H1 (cell line): Measurements from ENCODE around the gene SP7. TPM values are rescaled to one million over a fixed set of nuclear protein-coding genes. Genes with fewer than 3 reads are reported as not detected.

Experiments
- CTCF ChIA-PET: fragments of 300-600 bp; sonication (Branson Sonifier 250); formaldehyde crosslinking; loops from one replicate; lab custom pipeline; 2021; ENCODE audit not compliant: partially characterized antibody; lab: Charles Lee
- POLR2A ChIA-PET: fragments of 300-600 bp; sonication (Branson Sonifier 250); formaldehyde crosslinking; loops from one replicate; lab custom pipeline; 2021; ENCODE audit warnings: inconsistent platforms; ENCODE audit not compliant: partially characterized antibody; lab: Charles Lee
- DNase-seq, 2 experiments: peaks; one replicate each; pipeline versions ENCODE4 v3.0.0 to v3.0.0-alpha.2; 2010 to 2022; ENCODE audit warnings: low spot score in 2 of 2, low read depth in 1 of 2, mixed read lengths in 1 of 2
- FAIRE-seq: peaks from 2 replicates; lab custom pipeline; 2011; peaks lifted over from hg19 to GRCh38; lab: Jason Lieb, UNC
- H2AFZ ChIP-seq: 2 replicates; pipeline ENCODE4 v1.8.1; 2012; ENCODE audit warnings: low read length, inconsistent platforms
- H2AK5ac ChIP-seq: 2 replicates; pipeline ENCODE4 v1.6.1; 2013; ENCODE audit warnings: low read depth, low read length
- H2BK120ac ChIP-seq: replicated peaks from 2 replicates; pipeline ENCODE3; 2013; ENCODE audit warnings: low read depth, low read length, inconsistent platforms
- H2BK12ac ChIP-seq: 2 replicates; pipeline ENCODE4 v1.6.1; 2013; ENCODE audit warnings: low read depth, low read length
- H2BK15ac ChIP-seq: 2 replicates; pipeline ENCODE4 v1.6.1; 2013; ENCODE audit warnings: low read length
- H2BK20ac ChIP-seq: 2 replicates; pipeline ENCODE4 v1.6.1; 2013; ENCODE audit warnings: low read length
- H2BK5ac ChIP-seq: 2 replicates; pipeline ENCODE4 v1.6.1; 2013; ENCODE audit warnings: low read depth, low read length
- H3K14ac ChIP-seq: 2 replicates; pipeline ENCODE4 v1.6.1; 2013; ENCODE audit warnings: inconsistent platforms; ENCODE audit not compliant: insufficient read length
- H3K18ac ChIP-seq: 2 replicates; pipeline ENCODE4 v1.6.1; 2013; ENCODE audit warnings: low read length; ENCODE audit errors: extremely low read depth
- H3K23ac ChIP-seq: 2 replicates; pipeline ENCODE4 v1.6.1; 2013; ENCODE audit warnings: inconsistent platforms; ENCODE audit not compliant: insufficient read length
- H3K23me2 ChIP-seq: 2 replicates; pipeline ENCODE4 v1.6.1; 2013; ENCODE audit warnings: low read depth, low read length
- H3K27ac ChIP-seq: 2 replicates; pipeline ENCODE4 v1.6.1; 2011; ENCODE audit warnings: low read depth, low read length, inconsistent platforms
- H3K27me3 ChIP-seq, 4 experiments: replicated peaks in 1 of 4; 1 replicate in 1 of 4; 2 replicates in 3 of 4; pipeline versions ENCODE4 v1.6.1 to v1.8.1; 2011 to 2013; ENCODE audit warnings: low read length in 3 of 4, mild to moderate bottlenecking in 3 of 4, inconsistent platforms in 2 of 4, mixed read lengths in 2 of 4, moderate library complexity in 1 of 4; ENCODE audit not compliant: control insufficient read depth in 3 of 4, insufficient read depth in 3 of 4; ENCODE audit errors: extremely low read depth in 1 of 4
- H3K36me3 ChIP-seq, 4 experiments: 2 replicates each; pipeline versions ENCODE4 v1.6.1 to v1.8.1; 2011 to 2013; ENCODE audit warnings: mild to moderate bottlenecking in 4 of 4, low read length in 3 of 4, moderate library complexity in 2 of 4, control low read depth in 1 of 4, inconsistent platforms in 1 of 4; ENCODE audit not compliant: insufficient read depth in 4 of 4, control insufficient read depth in 2 of 4
- H3K4ac ChIP-seq: replicated peaks from 2 replicates; pipeline ENCODE3; 2013; ENCODE audit warnings: low read length, low read depth, mixed read lengths, inconsistent platforms; ENCODE audit not compliant: insufficient read length
- H3K4me1 ChIP-seq, 4 experiments: replicated peaks in 1 of 4; 1 replicate in 1 of 4; 2 replicates in 3 of 4; pipeline versions ENCODE4 v1.6.1 to v1.8.1; 2011 to 2013; ENCODE audit warnings: low read length in 3 of 4, inconsistent platforms in 2 of 4, mixed read lengths in 1 of 4; ENCODE audit not compliant: insufficient read depth in 4 of 4, control insufficient read depth in 3 of 4
- H3K4me2 ChIP-seq, 2 experiments: 2 replicates each; pipeline versions ENCODE4 v1.6.1 to v1.8.1; 2011 to 2013; ENCODE audit warnings: low read depth in 2 of 2, low read length in 2 of 2, control low read depth in 1 of 2, inconsistent platforms in 1 of 2, mild to moderate bottlenecking in 1 of 2; ENCODE audit not compliant: insufficient read depth in 1 of 2
- H3K4me3 ChIP-seq, 4 experiments: fragments of 200-600, 300-600 bp in 1 of 4; sonication (generic), shearing (Covaris generic), sonication (Bioruptor Twin) in 1 of 4; 2 replicates each; pipeline versions ENCODE4 v1.5.1 to v1.8.1; 2011 to 2016; ENCODE audit warnings: low read length in 4 of 4, low read depth in 3 of 4, control low read depth in 2 of 4, inconsistent platforms in 2 of 4, mild to moderate bottlenecking in 2 of 4, mixed read lengths in 1 of 4, moderate library complexity in 1 of 4; ENCODE audit not compliant: insufficient read depth in 2 of 4; ENCODE audit errors: extremely low read depth in 1 of 4
- H3K56ac ChIP-seq: replicated peaks from 2 replicates; pipeline ENCODE3; 2013; ENCODE audit warnings: low read depth, mild to moderate bottlenecking, mixed read lengths, low read length, inconsistent platforms; ENCODE audit not compliant: insufficient read length
- H3K79me1 ChIP-seq: 2 replicates; pipeline ENCODE4 v1.6.1; 2013; ENCODE audit warnings: low read depth, low read length, control low read depth
- H3K79me2 ChIP-seq, 2 experiments: 2 replicates each; pipeline versions ENCODE4 v1.6.1 to v1.8.1; 2012 to 2013; ENCODE audit warnings: low read length in 2 of 2, mild to moderate bottlenecking in 2 of 2, inconsistent platforms in 1 of 2; ENCODE audit not compliant: insufficient read depth in 2 of 2, control insufficient read depth in 1 of 2
- H3K9ac ChIP-seq, 4 experiments: replicated peaks in 1 of 4; 1 replicate in 1 of 4; 2 replicates in 3 of 4; pipeline versions ENCODE4 v1.6.1 to v1.8.1; 2011 to 2013; ENCODE audit warnings: low read depth in 3 of 4, low read length in 3 of 4, control low read depth in 2 of 4, mild to moderate bottlenecking in 2 of 4, moderate library complexity in 2 of 4, inconsistent platforms in 1 of 4; ENCODE audit errors: extremely low read depth in 1 of 4
- H3K9me3 ChIP-seq, 2 experiments: 2 replicates each; pipeline versions ENCODE4 v1.6.1 to v1.8.1; 2012 to 2013; ENCODE audit warnings: mild to moderate bottlenecking in 2 of 2, moderate library complexity in 2 of 2, control low read depth in 1 of 2, inconsistent platforms in 1 of 2, low read depth in 1 of 2, low read length in 1 of 2, mixed read lengths in 1 of 2; ENCODE audit not compliant: insufficient read depth in 2 of 2
- H4K20me1 ChIP-seq, 2 experiments: replicated peaks in 1 of 2; 2 replicates each; pipeline versions ENCODE3 to v1.8.1; 2011 to 2013; ENCODE audit warnings: inconsistent platforms in 2 of 2, low read length in 2 of 2, mild to moderate bottlenecking in 1 of 2; ENCODE audit not compliant: insufficient read depth in 2 of 2, control insufficient read depth in 1 of 2
- H4K5ac ChIP-seq: 2 replicates; pipeline ENCODE4 v1.6.1; 2013; ENCODE audit warnings: low read length, low read depth, mixed read lengths, inconsistent platforms; ENCODE audit not compliant: insufficient read length
- H4K8ac ChIP-seq: 2 replicates; pipeline ENCODE4 v1.8.0; 2013; ENCODE audit warnings: mild to moderate bottlenecking, moderate library complexity, low read length, inconsistent platforms; ENCODE audit not compliant: insufficient read depth; ENCODE audit errors: extremely low read depth
- H4K91ac ChIP-seq: replicated peaks from 2 replicates; pipeline ENCODE3; 2013; ENCODE audit warnings: low read length, mixed read lengths, inconsistent platforms; ENCODE audit not compliant: insufficient read length
- ASH2L ChIP-seq: fragments of 200-600, 300-600 bp; sonication (generic); IDR thresholded peaks from one replicate; pipeline ENCODE4 v1.7.1; 2017; ENCODE audit warnings: low read length
- CREB1 ChIP-seq: IDR thresholded peaks from 2 replicates; pipeline ENCODE4 v1.6.1; 2012; ENCODE audit warnings: inconsistent platforms
- CTBP2 ChIP-seq: IDR thresholded peaks from 2 replicates; pipeline ENCODE4 v1.7.0; 2011; ENCODE audit warnings: borderline replicate concordance, mild to moderate bottlenecking, moderate library complexity, mixed read lengths, low read length; ENCODE audit not compliant: insufficient read depth, insufficient read length
- EZH2 ChIP-seq: fragments of 200-600 bp; sonication (generic); IDR thresholded peaks from 2 replicates; pipeline ENCODE4 v1.7.1; 2012; ENCODE audit warnings: low read depth, mild to moderate bottlenecking, moderate library complexity, low read length, inconsistent platforms; ENCODE audit not compliant: severe bottlenecking
- FOSL1 ChIP-seq: IDR thresholded peaks from 2 replicates; pipeline ENCODE4 v1.6.1; 2011; ENCODE audit warnings: mild to moderate bottlenecking, low read depth, low read length, moderate library complexity; ENCODE audit not compliant: insufficient read depth
- KDM4A ChIP-seq: IDR thresholded peaks from one replicate; pipeline ENCODE4 v1.7.1; 2012; ENCODE audit warnings: low read depth, mild to moderate bottlenecking, moderate library complexity, low read length, inconsistent platforms; ENCODE audit not compliant: severe bottlenecking
- SUZ12 ChIP-seq: fragments of 200-600 bp; sonication (generic); IDR thresholded peaks from 2 replicates; pipeline ENCODE4 v1.6.1; 2012; ENCODE audit warnings: mild to moderate bottlenecking, inconsistent platforms, low read length, moderate library complexity, mixed read lengths
- TCF12 ChIP-seq: IDR thresholded peaks from 2 replicates; pipeline ENCODE4 v1.6.1; 2011; ENCODE audit warnings: low read depth, mild to moderate bottlenecking, low read length
- WGBS, 2 experiments: shearing (Covaris generic) in 1 of 2; methylation state at CpG; one replicate each; pipeline versions ENCODE4 v1.1.6 to v1.1.7; 2013 to 2015; ENCODE audit warnings: low lambda C conversion rate in 2 of 2, mixed read lengths in 2 of 2, inconsistent platforms in 1 of 2, low coverage in 1 of 2, missing lambda C conversion rate in 1 of 2; ENCODE audit not compliant: insufficient replicate concordance in 2 of 2, insufficient coverage in 1 of 2, insufficient read length in 1 of 2; ENCODE audit errors: extremely low coverage in 1 of 2, missing lambda C conversion rate in 1 of 2; 5-methylcytosine and 5-hydroxymethylcytosine counted together
- polyA plus RNA-seq, 7 experiments: library from polyadenylated mRNA; depleted of rRNA in 3 of 7; stranded (reverse) in 5 of 7; unstranded in 2 of 7; fragments of >200 nt in 5 of 7; fragments of 200-250 nt in 2 of 7; gene quantifications; 1 replicate in 5 of 7; 2 replicates in 1 of 7; 4 replicates in 1 of 7; pipeline versions ENCODE4 v1.2.1 to v1.2.3, GENCODE V29; 2011 to 2013; ENCODE audit warnings: missing spikeins in 2 of 7, mixed read lengths in 2 of 7
- total RNA-seq: library from RNA; stranded (reverse); fragmentation: NEBNext Ultra II Directional; extraction: Animal tissue kit (Norgen Biotek cat#: 25700); gene quantifications from 2 replicates; pipeline ENCODE4 v1.2.1, GENCODE V29; 2021

The SP7 gene
- total and polyA plus RNA-seq, 2 of the 8 experiments (the other 6 are each of a cell fraction or from before 2014, with no cell fraction given) = 0.12 to 0.13 TPM

GRCh38 chr12:53325511-53326061 lies 10.6 kb downstream of the SP7 start:
- H3K27me3 ChIP-seq = peaks cover 13 to 59% (median 47%) of the 10 kb centered on the region in 4 experiments
- peaks cover 0 to 20% (median 12%) of the 10 kb centered on the region in 4 experiments; a peak in 6 of 7 replicates for H3K4me1 ChIP-seq
- 0 out of 2 replicates have a peak overlapping the region, but pooled peaks have one; percentile 6 for H2AFZ ChIP-seq
- peak overlapping the region; percentile 32; the same call in 1 of the 2 replicates for H4K8ac ChIP-seq
- peak overlapping the region in 1 of 4 experiments; percentile 15; a peak in 2 of 7 replicates for H3K9ac ChIP-seq
- peak overlapping the region; percentile 48; the same call in 1 of the 2 replicates for H3K18ac ChIP-seq
- no peak overlapping the region for H3K14ac ChIP-seq
- TF ChIP-seq CREB1 = peak; percentile 29; the same call in 1 of the 2 replicates
- peak; percentile 20 for TF ChIP-seq ASH2L
- no peak for TF ChIP-seq CTBP2
- TF ChIP-seq FOSL1 = no peak
- TF ChIP-seq TCF12 = 0 out of 2 replicates have a peak, but pooled peaks have one; percentile 21
- peak; percentile 65 for TF ChIP-seq EZH2
- peak; percentile 26 for TF ChIP-seq KDM4A
- 0 out of 2 replicates have a peak, but pooled peaks have one; percentile 44 for TF ChIP-seq SUZ12
- H3K23ac ChIP-seq = no peak overlapping the region
- no peaks in the 10 kb centered on the region for H3K36me3 ChIP-seq
- 3% methylated on average over 24 of the region's 50 CpGs; no CpG with 5 or more reads in 1 of the 2 experiments for WGBS, 2 experiments
- H3K4me3 ChIP-seq = peak overlapping the region; percentile 24 to 80 (median 48)
- CTCF ChIA-PET = interaction anchor here (0.6 to 21.2 kb wide), 11 partner anchors 10 to 343 kb away, joined by 3 to 381 read pairs (median 6); partner anchors contain the start of genes PFDN5 and SP7
- H3K79me1 ChIP-seq = no peaks in the 10 kb centered on the region
- no peak overlapping the region for H2BK12ac ChIP-seq
- H2AK5ac ChIP-seq = no peak overlapping the region
- H4K5ac ChIP-seq = no peak overlapping the region
- H4K20me1 ChIP-seq = peaks cover 2% of the 10 kb centered on the region in 2 experiments
- H2BK120ac ChIP-seq = no peak overlapping the region
- H2BK5ac ChIP-seq = no peak overlapping the region
- no peak overlapping the region for H3K4ac ChIP-seq
- DNase-seq (peak in 1 of 2 experiments; percentile 69), FAIRE-seq (no peak)
- H3K27ac ChIP-seq = no peak overlapping the region
- H2BK20ac ChIP-seq = no peak overlapping the region
- no peak overlapping the region for H4K91ac ChIP-seq
- H3K4me2 ChIP-seq = peak overlapping the region; percentile 45 to 78
- peaks cover 6% of the 10 kb centered on the region; the same call in 1 of the 2 replicates for H3K23me2 ChIP-seq
- H3K79me2 ChIP-seq = no peaks in the 10 kb centered on the region
- POLR2A ChIA-PET = interaction anchor here (0.9 to 8.0 kb wide), 15 partner anchors 9 to 174 kb away, joined by 3 to 51 read pairs (median 4); partner anchors contain the start of genes ESPL1, MAP3K12, MYG1 and SP1
- no peak overlapping the region for H3K56ac ChIP-seq
- H2BK15ac ChIP-seq = no peak overlapping the region
- H3K9me3 ChIP-seq = no peaks in the 10 kb centered on the region
